GM10248 (cell line): ENCODE results near the gene LUZP2.

ENCODE experiments used
- CTCF ChIA-PET: fragments of 300-600 bp; sonication (Branson Sonifier 250); formaldehyde crosslinking; extraction: SDS; loops from one replicate; lab custom pipeline; 2021; ENCODE audit warnings: antibody characterized with exemption; lab: Yijun Ruan, JAX
- POLR2A ChIA-PET: fragments of 350-650 bp; sonication (Branson Sonifier 250); formaldehyde crosslinking; extraction: SDS; loops from one replicate; lab custom pipeline; 2020; ENCODE audit warnings: antibody characterized with exemption; lab: Yijun Ruan, JAX
- DNase-seq: peaks from one replicate; pipeline ENCODE4 v3.0.0; 2012; ENCODE audit errors: extremely low spot score
- TF ChIP-seq, protein P1 (sequence below): IDR thresholded peaks from 2 replicates; pipeline ENCODE4 v1.5.1; 2012; ENCODE audit warnings: mild to moderate bottlenecking, low read depth; ENCODE audit errors: extremely low read depth, missing control alignments, control extremely low read depth

Gene LUZP2

DNA sequence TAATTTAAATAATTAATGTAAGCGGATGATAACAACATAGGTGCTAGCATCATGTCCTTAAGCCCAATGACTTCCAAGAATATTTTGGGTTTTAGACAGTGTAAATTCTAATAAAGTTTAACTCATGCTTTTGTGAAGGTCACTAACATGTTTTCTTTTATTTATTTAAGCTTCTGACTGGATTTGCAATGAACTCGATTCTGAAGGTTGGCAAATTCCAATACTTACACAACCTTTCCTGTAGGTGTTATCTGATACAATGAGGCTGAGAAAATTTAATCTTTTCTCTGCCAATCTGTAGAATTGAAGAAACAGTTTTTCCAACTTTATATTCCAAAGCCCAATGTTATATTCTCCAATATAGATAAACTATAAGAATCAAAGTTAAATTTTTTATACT, 311.3 kb downstream of the LUZP2 start:
- ChIA-PET POLR2A (no interaction called here), CTCF (interaction anchor here (1.0 kb wide), 1 partner anchor 11 kb away, joined by 3 read pairs; no protein-coding TSS in a partner anchor)
- TF ChIP-seq, protein P1, sequence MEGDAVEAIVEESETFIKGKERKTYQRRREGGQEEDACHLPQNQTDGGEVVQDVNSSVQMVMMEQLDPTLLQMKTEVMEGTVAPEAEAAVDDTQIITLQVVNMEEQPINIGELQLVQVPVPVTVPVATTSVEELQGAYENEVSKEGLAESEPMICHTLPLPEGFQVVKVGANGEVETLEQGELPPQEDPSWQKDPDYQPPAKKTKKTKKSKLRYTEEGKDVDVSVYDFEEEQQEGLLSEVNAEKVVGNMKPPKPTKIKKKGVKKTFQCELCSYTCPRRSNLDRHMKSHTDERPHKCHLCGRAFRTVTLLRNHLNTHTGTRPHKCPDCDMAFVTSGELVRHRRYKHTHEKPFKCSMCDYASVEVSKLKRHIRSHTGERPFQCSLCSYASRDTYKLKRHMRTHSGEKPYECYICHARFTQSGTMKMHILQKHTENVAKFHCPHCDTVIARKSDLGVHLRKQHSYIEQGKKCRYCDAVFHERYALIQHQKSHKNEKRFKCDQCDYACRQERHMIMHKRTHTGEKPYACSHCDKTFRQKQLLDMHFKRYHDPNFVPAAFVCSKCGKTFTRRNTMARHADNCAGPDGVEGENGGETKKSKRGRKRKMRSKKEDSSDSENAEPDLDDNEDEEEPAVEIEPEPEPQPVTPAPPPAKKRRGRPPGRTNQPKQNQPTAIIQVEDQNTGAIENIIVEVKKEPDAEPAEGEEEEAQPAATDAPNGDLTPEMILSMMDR: no peak
- DNase-seq: no peak

DNA sequence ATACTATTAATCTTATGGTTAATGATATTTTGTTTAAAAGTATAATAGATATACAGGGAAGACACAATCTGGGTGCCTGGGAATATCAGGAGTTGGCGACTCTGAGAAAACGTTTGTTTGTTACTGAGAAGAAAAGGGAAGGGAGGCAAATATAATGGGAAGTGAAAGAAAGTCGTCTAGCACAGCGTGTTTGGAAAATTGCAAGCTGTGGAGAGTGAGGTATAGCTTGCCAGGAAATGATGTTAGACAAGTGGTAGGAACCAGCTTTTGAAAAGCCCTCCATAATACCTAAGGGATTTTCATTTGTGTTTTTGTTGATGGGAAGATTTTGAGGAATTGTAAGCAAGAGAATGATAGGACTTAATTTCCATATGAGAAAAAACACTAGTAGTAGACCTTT, 322.2 kb downstream of the LUZP2 start:
- ChIA-PET POLR2A (no interaction called here), CTCF (interaction anchor here (0.7 to 1.4 kb wide), 2 partner anchors 9 to 10 kb away, joined by 3 to 4 read pairs; no protein-coding TSS in a partner anchor)
- DNase-seq: no peak
- TF ChIP-seq, protein P1: no peak

DNA sequence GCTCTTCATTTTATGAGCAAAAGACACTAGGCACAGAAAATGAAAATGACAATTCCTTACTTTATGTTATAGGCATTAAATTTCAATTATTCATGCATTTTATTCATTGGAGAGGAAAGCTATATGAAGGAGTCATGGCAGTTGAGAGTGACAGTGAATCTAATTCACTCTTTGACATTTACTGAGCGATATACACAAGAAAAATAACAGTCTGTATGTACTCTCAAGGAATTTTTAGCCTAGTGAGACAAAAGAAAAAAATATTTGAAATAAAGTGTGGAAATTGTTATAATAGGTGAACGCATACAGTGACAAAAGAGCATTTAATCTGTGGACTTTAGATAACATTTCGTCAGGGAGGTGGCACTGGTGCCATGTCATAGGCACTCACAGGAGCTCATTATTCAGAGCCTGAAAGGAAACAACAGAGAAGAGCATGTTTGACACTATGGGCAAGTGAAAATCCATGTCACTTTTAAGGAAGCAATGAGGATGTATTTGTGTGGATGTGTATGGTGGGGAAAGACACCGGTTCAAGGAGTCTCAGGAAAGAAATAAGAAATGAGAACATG, 323.1 kb downstream of the LUZP2 start:
- ChIA-PET CTCF (interaction anchor here (1.4 kb wide), 1 partner anchor 8 kb away, joined by 4 read pairs; no protein-coding TSS in a partner anchor), POLR2A (no interaction called here)
- TF ChIP-seq, protein P1: no peak
- no peak for DNase-seq

DNA sequence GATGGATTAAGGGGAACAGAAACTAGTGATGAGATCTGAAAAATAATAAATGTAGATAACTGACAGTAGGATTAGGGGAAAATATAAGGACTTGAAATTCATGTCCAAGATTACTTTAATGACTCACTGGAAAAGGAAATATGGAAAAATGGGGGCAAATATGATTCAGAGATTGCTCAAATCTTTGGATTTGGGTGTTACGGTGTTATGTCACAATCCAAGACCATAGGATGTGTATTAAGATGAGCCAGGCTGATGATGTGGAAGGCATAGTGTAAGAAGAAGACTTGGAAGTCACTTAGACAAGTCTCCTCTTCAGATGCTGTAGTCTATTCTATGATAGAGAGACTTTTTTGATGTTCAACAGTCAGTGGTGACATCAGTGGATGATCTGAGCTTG, 323.7 kb downstream of the LUZP2 start:
- TF ChIP-seq, protein P1: no peak
- ChIA-PET CTCF (no interaction called here), POLR2A (no interaction called here)
- DNase-seq: no peak

DNA sequence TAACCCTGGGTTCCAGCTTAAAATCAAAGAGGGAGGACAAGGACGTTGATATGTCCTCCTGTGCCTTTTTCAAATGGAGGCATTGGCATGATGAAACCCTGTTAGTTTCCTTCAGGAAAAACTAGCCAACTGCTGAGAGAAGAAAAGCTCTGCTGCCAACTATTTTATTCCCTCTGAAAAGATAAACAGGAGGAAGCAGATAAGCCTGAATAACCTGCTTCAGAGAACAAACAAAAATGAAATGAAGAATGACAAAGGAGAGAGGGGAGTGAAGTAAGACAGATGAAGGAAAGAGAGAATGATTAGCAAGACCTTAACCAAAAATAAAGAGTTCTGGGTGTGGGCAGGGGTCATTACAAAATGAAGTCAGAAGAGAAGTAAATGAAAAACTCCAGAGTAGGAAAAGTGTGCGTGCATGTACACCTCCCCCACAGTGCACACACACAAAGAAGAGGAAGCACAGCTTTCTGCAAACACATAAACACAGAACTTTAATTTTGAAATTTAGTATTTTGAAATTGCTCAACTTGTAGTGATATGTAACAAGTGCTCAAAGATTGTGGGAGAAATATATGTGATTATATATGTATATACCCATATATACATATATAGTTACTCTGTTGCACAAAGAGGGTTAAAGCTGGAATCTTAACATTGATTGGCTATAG, 332.2 kb downstream of the LUZP2 start:
- POLR2A ChIA-PET: no interaction called here
- CTCF ChIA-PET: interaction anchor here (1.2 kb wide), 1 partner anchor 10 kb away, joined by 4 read pairs; no protein-coding TSS in a partner anchor
- TF ChIP-seq, protein P1: no peak
- DNase-seq: no peak

DNA sequence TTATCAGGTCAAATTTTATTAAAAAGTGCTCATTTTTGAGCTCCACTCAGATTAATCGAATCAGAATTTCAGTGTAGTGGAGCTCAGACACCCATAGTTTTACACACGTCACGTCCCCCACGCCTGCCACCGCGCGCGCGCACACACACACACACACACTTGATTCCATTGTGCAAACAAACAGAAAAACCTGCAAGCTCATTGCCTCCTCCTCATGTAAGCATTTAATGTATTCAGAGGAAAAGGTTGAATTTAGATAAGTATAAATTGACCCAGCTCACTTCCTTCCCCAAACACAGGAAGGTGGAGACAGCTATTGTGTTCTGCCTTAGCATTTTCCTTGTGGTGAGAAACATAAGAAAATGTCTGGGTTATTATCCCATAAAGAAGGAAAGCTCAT, 336.7 kb downstream of the LUZP2 start:
- ChIA-PET POLR2A (no interaction called here), CTCF (interaction anchor here (1.0 kb wide), 1 partner anchor 9 kb away, joined by 4 read pairs; no protein-coding TSS in a partner anchor)
- TF ChIP-seq, protein P1: no peak
- no peak for DNase-seq
